T1000 (cell line): ENCODE measurements around the gene FAM180B.
"Not testable (repeated sequence)": the region's sequence is repeated elsewhere in the genome, so short reads cannot be mapped to it uniquely, and the experiment has no call there.

Source experiments
- DNase-seq: peaks from one replicate; lab custom pipeline; 2025; ENCODE audit warnings: mixed read lengths; lab: John Stamatoyannopoulos, UW

The FAM180B gene

DNA sequence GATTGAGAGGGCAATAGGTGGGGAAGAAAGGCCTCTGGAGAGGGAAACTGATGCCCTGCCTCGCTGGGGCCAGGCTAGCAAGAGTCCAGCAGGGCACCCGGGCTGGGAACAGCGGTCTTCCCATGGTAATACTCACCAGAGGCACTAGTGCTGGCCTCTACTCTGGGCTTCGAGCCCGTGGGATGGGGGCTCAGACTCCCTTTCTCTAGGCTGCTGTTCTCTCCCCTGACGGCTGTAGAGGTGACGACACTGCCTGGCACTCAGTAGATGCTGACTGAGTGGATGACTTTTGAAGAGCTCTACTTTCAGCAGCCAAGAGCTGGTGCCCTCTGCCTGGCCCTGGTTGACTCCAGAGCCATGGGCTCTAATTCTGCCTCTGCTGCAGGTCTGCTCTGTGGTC lies 8.6 kb downstream of the FAM180B start:
- DNase-seq, result no peak

- no peak for DNase-seq
These were observed 9.5 kb downstream of the FAM180B start for GRCh38 chr11:47595967-47596366.

DNA sequence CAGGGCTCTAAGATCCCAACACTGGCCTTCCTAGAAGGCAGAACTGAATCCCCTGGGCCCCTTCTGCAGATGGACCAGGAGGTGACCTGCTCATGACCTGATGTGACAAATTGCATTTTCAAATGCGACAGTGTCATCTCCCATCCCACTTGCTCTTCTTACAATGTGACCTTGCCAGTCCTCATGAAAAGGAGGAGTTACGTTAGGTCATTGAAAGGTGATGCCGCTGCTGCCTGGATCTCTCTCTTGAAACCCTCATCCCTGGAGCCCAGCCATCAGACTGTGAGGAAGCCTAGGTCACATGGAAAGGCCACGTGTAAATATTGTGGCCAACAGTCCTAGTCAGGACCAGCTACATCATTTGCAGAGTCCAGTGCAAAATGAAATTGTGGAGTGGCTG lies 13.4 kb downstream of the FAM180B start:
- DNase-seq, result no peak

GRCh38 chr11:47603295-47603694 lies 16.8 kb downstream of the FAM180B start:
- no peak for DNase-seq

DNA sequence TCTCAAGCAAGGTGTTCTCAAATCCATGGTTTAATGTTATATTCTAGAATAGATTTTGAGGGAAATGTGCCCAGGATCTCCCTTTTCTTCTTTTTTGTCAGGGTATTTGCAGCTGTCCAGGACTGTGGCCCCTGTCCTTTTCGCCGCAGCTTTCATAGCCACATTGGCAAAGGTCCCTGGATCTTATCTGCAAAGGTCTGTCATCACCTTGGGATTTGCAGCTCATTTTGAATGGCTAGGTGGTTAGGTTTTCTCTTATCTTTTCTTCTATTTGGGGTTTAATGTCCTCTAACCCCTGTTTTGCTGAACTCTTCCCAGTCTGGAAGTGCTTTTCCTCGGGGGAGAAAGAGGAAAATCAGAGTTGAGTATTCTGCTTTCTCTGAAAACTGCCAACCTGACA lies 19.4 kb downstream of the FAM180B start:
- no peak for DNase-seq

DNA sequence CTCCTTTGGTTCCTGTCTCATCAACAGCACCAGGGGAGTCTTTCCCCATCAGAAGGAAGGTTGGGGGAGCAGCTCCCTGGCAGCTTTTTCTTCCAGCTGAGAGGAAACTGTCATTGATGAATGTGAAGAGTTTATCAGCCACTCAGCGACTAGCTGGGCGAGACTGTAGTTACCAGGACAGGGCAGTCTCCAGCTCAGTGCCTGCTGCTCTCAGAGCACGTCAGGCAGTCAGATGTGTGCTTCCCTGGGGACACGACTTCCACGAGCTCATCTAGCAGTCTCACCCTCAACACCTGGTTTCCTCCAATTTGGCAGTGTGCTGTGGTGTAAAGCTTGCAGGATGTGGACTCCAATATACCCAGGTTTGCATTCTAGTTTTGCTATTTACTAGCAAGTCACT lies 20.3 kb downstream of the FAM180B start:
- no peak for DNase-seq

GRCh38 chr11:47607380-47607779 lies 20.9 kb downstream of the FAM180B start:
- no peak for DNase-seq

DNA sequence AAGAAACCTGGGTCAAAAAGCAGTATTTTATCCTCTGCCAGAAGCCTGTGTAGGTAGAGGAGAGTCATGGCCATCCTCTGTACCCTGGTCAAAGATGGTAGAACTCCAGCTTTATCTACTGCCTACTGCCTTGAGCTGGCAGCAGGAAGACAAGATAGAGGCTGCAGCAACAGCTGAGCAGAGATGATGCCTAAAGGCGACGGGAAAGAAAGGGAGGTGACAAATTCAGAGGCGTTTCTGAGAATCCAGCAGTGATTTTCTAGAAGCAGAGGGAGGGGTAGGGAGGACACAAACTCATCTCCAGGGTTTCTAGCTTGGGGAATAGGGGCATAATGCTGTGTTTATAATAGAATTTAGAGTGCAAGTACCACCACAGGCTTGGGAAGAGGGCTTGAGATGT lies 23.2 kb downstream of the FAM180B start:
- DNase-seq, result no peak

- DNase-seq, result no peak
These were observed 24.9 kb downstream of the FAM180B start for GRCh38 chr11:47611348-47611794.

GRCh38 chr11:47615249-47615648 lies 28.8 kb downstream of the FAM180B start:
- no peak for DNase-seq

GRCh38 chr11:47616726-47617416 lies 30.4 kb downstream of the FAM180B start:
- no peak for DNase-seq

- DNase-seq, result no peak
These were observed 30.9 kb downstream of the FAM180B start for GRCh38 chr11:47617417-47617809.

- no peak for DNase-seq
These were observed 34.4 kb downstream of the FAM180B start for GRCh38 chr11:47620836-47621378.

GRCh38 chr11:47626234-47626633 lies 39.8 kb downstream of the FAM180B start:
- DNase-seq, result no peak

GRCh38 chr11:47628026-47628425 lies 41.5 kb downstream of the FAM180B start:
- DNase-seq, result no peak

- DNase-seq, result no peak
These were observed 45.0 kb downstream of the FAM180B start for GRCh38 chr11:47631473-47631872.

GRCh38 chr11:47636331-47636730 lies 49.9 kb downstream of the FAM180B start:
- DNase-seq, result not testable (repeated sequence)
